HCT116 (cell line): ENCODE measurements around the gene KIF26B. TPM values are rescaled to one million over a fixed set of nuclear protein-coding genes. Genes with fewer than 3 reads are reported as not detected.

Experiments
- ATAC-seq: fragments of 200-7000 bp; cut with Tn5 transposase; 2 replicates; pipeline ENCODE4 v1.9.1; 2020; ENCODE audit warnings: mild to moderate bottlenecking, moderate library complexity
- BruUV-seq: library from RNA; stranded (reverse); fragments of 400-500 nt; replicated peaks from 2 replicates; lab custom pipeline; 2021; lab: Mats Ljungman, UMichigan
- CTCF ChIA-PET: fragments of 300-600 bp; sonication (Branson Sonifier 250); formaldehyde crosslinking; loops from one replicate; lab custom pipeline; 2021; ENCODE audit warnings: antibody characterized with exemption; lab: Charles Lee
- POLR2A ChIA-PET: fragments of 300-600, 350-600 bp; sonication (Branson Sonifier 250); formaldehyde crosslinking; loops from one replicate; lab custom pipeline; 2021; ENCODE audit warnings: antibody characterized with exemption; lab: Charles Lee
- RAD21 ChIA-PET, 2 experiments: fragments of 300-600 bp; sonication (Branson Sonifier 250); formaldehyde crosslinking; loops; one replicate each; lab custom pipeline; 2023; ENCODE audit warnings: low total read pairs in 2 of 2; ENCODE audit not compliant: uncharacterized antibody in 2 of 2, unreplicated experiment in 2 of 2, low non-redundant PET in 1 of 2; lab: Charles Lee
- DNase-seq: peaks from one replicate; pipeline ENCODE4 v3.0.0-alpha.2; 2010; ENCODE audit warnings: low read depth, low spot score
- H2AFZ ChIP-seq: fragments of 200-600 bp; shearing (Covaris generic), sonication (generic); 2 replicates; pipeline ENCODE4 v1.6.1; 2017; ENCODE audit warnings: low read depth, mixed run types, mixed read lengths, antibody characterized with exemption, low read length; ENCODE audit not compliant: poor library complexity, severe bottlenecking
- H3K27ac ChIP-seq: 2 replicates; pipeline ENCODE4 v1.5.1; 2012; ENCODE audit warnings: low read depth, low read length
- H3K27me3 ChIP-seq: fragments of 200-600 bp; sonication (generic); 2 replicates; pipeline ENCODE4 v1.6.1; 2016; ENCODE audit warnings: mixed run types, low read length, mixed read lengths; ENCODE audit not compliant: insufficient read depth
- H3K36me3 ChIP-seq, 2 experiments: fragments of 200-500 bp in 1 of 2; fragments of 200-600 bp in 1 of 2; sonication (Bioruptor generic) in 1 of 2; sonication (generic) in 1 of 2; 2 replicates each; pipeline versions ENCODE4 v1.5.1 to v1.6.1; 2014 to 2016; ENCODE audit warnings: low read length in 2 of 2, inconsistent platforms in 1 of 2, mixed read lengths in 1 of 2, mixed run types in 1 of 2; ENCODE audit not compliant: insufficient read depth in 2 of 2, control insufficient read depth in 1 of 2
- H3K4me1 ChIP-seq, 2 experiments: fragments of 200-600 bp in 1 of 2; sonication (generic) in 1 of 2; 2 replicates each; pipeline versions ENCODE4 v1.5.1 to v1.6.1; 2012 to 2017; ENCODE audit warnings: low read length in 2 of 2, inconsistent platforms in 1 of 2, mild to moderate bottlenecking in 1 of 2, mixed read lengths in 1 of 2, mixed run types in 1 of 2, moderate library complexity in 1 of 2; ENCODE audit not compliant: insufficient read depth in 2 of 2, control insufficient read depth in 1 of 2
- H3K4me2 ChIP-seq: fragments of 200-600 bp; sonication (generic); 2 replicates; pipeline ENCODE4 v1.6.1; 2017; ENCODE audit warnings: mixed run types, low read length, mixed read lengths
- H3K4me3 ChIP-seq, 2 experiments: fragments of 200-600 bp in 1 of 2; sonication (generic) in 1 of 2; replicated peaks in 1 of 2; 2 replicates each; pipeline ENCODE4 v1.5.1; 2011 to 2016; ENCODE audit warnings: low read length in 2 of 2, control low read depth in 1 of 2, low read depth in 1 of 2, mild to moderate bottlenecking in 1 of 2, mixed read lengths in 1 of 2, mixed run types in 1 of 2
- H3K79me2 ChIP-seq: fragments of 200-600 bp; sonication (generic); 2 replicates; pipeline ENCODE4 v1.6.1; 2017; ENCODE audit warnings: mild to moderate bottlenecking, mixed run types, low read length, moderate library complexity, mixed read lengths; ENCODE audit not compliant: insufficient read depth
- H3K9ac ChIP-seq: fragments of 200-600 bp; sonication (generic); 2 replicates; pipeline ENCODE4 v1.6.1; 2016; ENCODE audit warnings: low read length, mixed read lengths
- H3K9me2 ChIP-seq: fragments of 200-600 bp; sonication (generic), shearing (Covaris generic); 2 replicates; pipeline ENCODE4 v1.6.1; 2017; ENCODE audit warnings: mixed run types, mild to moderate bottlenecking, moderate library complexity; ENCODE audit not compliant: insufficient read depth
- H3K9me3 ChIP-seq, 2 experiments: fragments of 200-500 bp in 1 of 2; fragments of 200-600 bp in 1 of 2; sonication (Bioruptor generic) in 1 of 2; sonication (generic) in 1 of 2; 2 replicates each; pipeline ENCODE4 v1.6.1; 2014 to 2017; ENCODE audit warnings: low read length in 2 of 2, mixed read lengths in 2 of 2, inconsistent platforms in 1 of 2, low read depth in 1 of 2, mild to moderate bottlenecking in 1 of 2, mixed run types in 1 of 2, moderate library complexity in 1 of 2; ENCODE audit not compliant: control insufficient read depth in 1 of 2, insufficient read depth in 1 of 2
- H4K20me1 ChIP-seq: fragments of 200-600 bp; sonication (generic), shearing (Covaris generic); 2 replicates; pipeline ENCODE4 v1.6.1; 2017; ENCODE audit warnings: mixed run types, mild to moderate bottlenecking, moderate library complexity; ENCODE audit not compliant: insufficient read depth
- CBX3 ChIP-seq: IDR thresholded peaks from 2 replicates; pipeline ENCODE4 v1.6.1; 2012; ENCODE audit warnings: low read depth
- CEBPB ChIP-seq: IDR thresholded peaks from 2 replicates; pipeline ENCODE4 v1.6.1; 2012; ENCODE audit warnings: low read depth
- ELF1 ChIP-seq: IDR thresholded peaks from 2 replicates; pipeline ENCODE4 v1.6.1; 2012; ENCODE audit warnings: low read depth, borderline replicate concordance
- EZH2 ChIP-seq: fragments of 200-600 bp; sonication (generic); IDR thresholded peaks from 2 replicates; pipeline ENCODE4 v1.6.1; 2017; ENCODE audit warnings: antibody characterized with exemption, mixed run types
- EZH2phosphoT487 ChIP-seq: fragments of 200-600 bp; IDR thresholded peaks from 2 replicates; pipeline ENCODE4 v1.6.1; 2018; ENCODE audit warnings: antibody characterized with exemption, borderline replicate concordance
- FOSL1 ChIP-seq: IDR thresholded peaks from 2 replicates; pipeline ENCODE4 v1.6.1; 2012; ENCODE audit warnings: low read depth
- JUND ChIP-seq: IDR thresholded peaks from 2 replicates; pipeline ENCODE4 v1.6.1; 2012
- MAX ChIP-seq: IDR thresholded peaks from 2 replicates; pipeline ENCODE4 v1.6.1; 2012
- POLR2A ChIP-seq: IDR thresholded peaks from 2 replicates; pipeline ENCODE4 v1.7.0; 2011; ENCODE audit warnings: borderline replicate concordance; ENCODE audit not compliant: insufficient read depth, insufficient read length; ENCODE audit errors: extremely low read depth
- POLR2AphosphoS5 ChIP-seq: IDR thresholded peaks from 2 replicates; pipeline ENCODE4 v1.6.1; 2011; ENCODE audit warnings: mild to moderate bottlenecking, low read depth, low read length, moderate library complexity
- RAD21 ChIP-seq: IDR thresholded peaks from 2 replicates; pipeline ENCODE4 v1.6.1; 2012; ENCODE audit warnings: low read depth, mild to moderate bottlenecking
- SIN3A ChIP-seq: IDR thresholded peaks from 2 replicates; pipeline ENCODE4 v1.6.1; 2012; ENCODE audit warnings: low read depth
- SP1 ChIP-seq: IDR thresholded peaks from 2 replicates; pipeline ENCODE4 v1.6.1; 2012; ENCODE audit warnings: low read depth
- SRF ChIP-seq: IDR thresholded peaks from 2 replicates; pipeline ENCODE4 v1.6.1; 2012; ENCODE audit warnings: low read depth
- TCF7L2 ChIP-seq: IDR thresholded peaks from 2 replicates; pipeline ENCODE4 v1.7.0; 2011; ENCODE audit warnings: borderline replicate concordance, inconsistent platforms; ENCODE audit not compliant: insufficient read depth, insufficient read length; ENCODE audit errors: extremely low read depth
- ZFX ChIP-seq: fragments of 450-650 bp; IDR thresholded peaks from 2 replicates; pipeline ENCODE4 v1.6.1; 2017
- ZNF274 ChIP-seq: fragments of 200-500 bp; sonication (Bioruptor generic); IDR thresholded peaks from 2 replicates; pipeline ENCODE4 v1.6.1; 2014; ENCODE audit warnings: mild to moderate bottlenecking, low read depth, low read length, inconsistent platforms
- intact Hi-C: fragments of 100-400 bp; cut with micrococcal nuclease; formaldehyde crosslinking; loops from 2 replicates; pipeline ENCODE4 v1.10.0; 2022
- total RNA-seq: library from RNA; stranded (reverse); gene quantifications from one replicate; pipeline ENCODE4 v1.2.1, GENCODE V29; 2021; ENCODE audit not compliant: unreplicated experiment
- TF ChIP-seq, protein P1 (sequence below), 3 experiments: fragments of 200-600 bp in 1 of 3; sonication (generic) in 1 of 3; IDR thresholded peaks in 2 of 3; conservative IDR thresholded peaks in 1 of 3; 2 replicates each; pipeline ENCODE4 v1.5.1; 2012 to 2017; ENCODE audit warnings: low read depth in 2 of 3, low read length in 2 of 3, antibody characterized with exemption in 1 of 3, borderline replicate concordance in 1 of 3, control low read depth in 1 of 3, mild to moderate bottlenecking in 1 of 3, mixed read lengths in 1 of 3, mixed run types in 1 of 3, moderate library complexity in 1 of 3; ENCODE audit not compliant: insufficient read depth in 1 of 3
- TF ChIP-seq, protein P2 (sequence below): IDR thresholded peaks from 2 replicates; pipeline ENCODE4 v1.6.1; 2012

KIF26B gene
- total RNA-seq, 1 experiment from 2014 or later = 0.49 TPM

DNA sequence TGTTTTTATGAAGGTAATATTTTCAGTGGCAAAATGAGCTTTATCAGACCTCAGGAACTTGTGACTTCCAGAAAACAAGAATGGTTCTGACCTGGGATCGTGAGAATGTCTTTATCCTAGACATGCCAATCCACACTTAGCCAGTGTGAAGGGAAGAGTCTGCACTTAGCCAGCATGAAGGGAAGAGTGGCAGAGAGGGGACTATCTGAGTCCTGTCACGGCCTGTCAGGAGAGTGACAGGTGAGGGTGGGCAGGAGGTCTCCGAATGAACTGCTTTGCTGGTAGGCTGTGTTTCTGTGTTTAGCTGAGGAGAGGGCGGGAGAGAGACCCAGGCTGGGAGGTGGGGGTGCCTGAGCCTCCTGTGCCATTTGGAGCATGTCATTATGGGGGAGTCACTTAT lies 173.1 kb downstream of the KIF26B start:
- BruUV-seq = no TSS peak
- Histone ChIP-seq H2AFZ (no peak overlapping the region), H3K36me3 (no peaks in the 10 kb centered on the region), H3K4me2 (no peak overlapping the region), H3K4me3 (no peak overlapping the region), H3K4me1 (no peaks in the 10 kb centered on the region), H3K27me3 (no peaks in the 10 kb centered on the region), H3K27ac (no peak overlapping the region), H3K9me3 (no peaks in the 10 kb centered on the region), H3K9ac (no peak overlapping the region), H3K79me2 (no peaks in the 10 kb centered on the region), H4K20me1 (no peaks in the 10 kb centered on the region), H3K9me2 (no peaks in the 10 kb centered on the region)
- intact Hi-C loops = no loop called here
- ChIA-PET CTCF (no interaction called here), RAD21 (no interaction called here), POLR2A (no interaction called here)
- ATAC-seq (no peak), DNase-seq (no peak)
- TF ChIP-seq EZH2phosphoT487 (no peak), CBX3 (no peak), SRF (no peak), POLR2AphosphoS5 (no peak), SP1 (no peak), RAD21 (no peak)

DNA sequence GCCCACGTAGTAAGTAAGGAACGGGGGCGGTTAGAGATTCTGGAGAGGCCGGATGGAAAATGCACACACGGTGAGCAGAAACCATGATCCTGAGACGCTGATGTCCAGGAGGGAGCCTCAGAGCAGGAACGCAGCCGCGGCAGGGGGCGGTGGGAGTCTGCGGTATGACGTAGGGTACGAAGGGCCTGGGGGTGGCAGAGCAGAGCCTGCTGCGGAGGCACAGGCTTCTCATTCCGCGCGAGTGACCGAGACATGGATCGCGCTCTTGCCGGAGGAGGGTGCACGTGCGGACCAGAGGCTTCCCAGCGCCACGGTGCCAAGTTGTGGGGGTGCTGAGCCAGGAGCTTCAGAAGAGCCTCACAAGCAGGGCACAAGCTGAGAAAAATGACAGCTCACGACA lies 176.2 kb downstream of the KIF26B start:
- Histone ChIP-seq H3K79me2 (no peaks in the 10 kb centered on the region), H3K27ac (no peak overlapping the region), H2AFZ (no peak overlapping the region), H3K4me1 (no peaks in the 10 kb centered on the region), H3K36me3 (no peaks in the 10 kb centered on the region), H3K9me2 (no peaks in the 10 kb centered on the region), H3K9ac (no peak overlapping the region), H3K4me3 (no peak overlapping the region), H3K27me3 (no peaks in the 10 kb centered on the region), H3K9me3 (no peaks in the 10 kb centered on the region), H3K4me2 (no peak overlapping the region), H4K20me1 (no peaks in the 10 kb centered on the region)
- TF ChIP-seq, protein P1, sequence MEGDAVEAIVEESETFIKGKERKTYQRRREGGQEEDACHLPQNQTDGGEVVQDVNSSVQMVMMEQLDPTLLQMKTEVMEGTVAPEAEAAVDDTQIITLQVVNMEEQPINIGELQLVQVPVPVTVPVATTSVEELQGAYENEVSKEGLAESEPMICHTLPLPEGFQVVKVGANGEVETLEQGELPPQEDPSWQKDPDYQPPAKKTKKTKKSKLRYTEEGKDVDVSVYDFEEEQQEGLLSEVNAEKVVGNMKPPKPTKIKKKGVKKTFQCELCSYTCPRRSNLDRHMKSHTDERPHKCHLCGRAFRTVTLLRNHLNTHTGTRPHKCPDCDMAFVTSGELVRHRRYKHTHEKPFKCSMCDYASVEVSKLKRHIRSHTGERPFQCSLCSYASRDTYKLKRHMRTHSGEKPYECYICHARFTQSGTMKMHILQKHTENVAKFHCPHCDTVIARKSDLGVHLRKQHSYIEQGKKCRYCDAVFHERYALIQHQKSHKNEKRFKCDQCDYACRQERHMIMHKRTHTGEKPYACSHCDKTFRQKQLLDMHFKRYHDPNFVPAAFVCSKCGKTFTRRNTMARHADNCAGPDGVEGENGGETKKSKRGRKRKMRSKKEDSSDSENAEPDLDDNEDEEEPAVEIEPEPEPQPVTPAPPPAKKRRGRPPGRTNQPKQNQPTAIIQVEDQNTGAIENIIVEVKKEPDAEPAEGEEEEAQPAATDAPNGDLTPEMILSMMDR (IDR thresholded peaks at IDR 0.05 in 2 of 3, conservative IDR thresholded peaks at IDR 0.05 in 1 of 3; ENCODE audit: borderline replicate concordance in 1 of 3, insufficient read depth in 1 of 3, low read depth in 2 of 3, low read length in 2 of 3) = no peak
- no peak for TF ChIP-seq CEBPB
- TF ChIP-seq ZNF274 = no peak
- TF ChIP-seq FOSL1 = no peak
- no peak for TF ChIP-seq CBX3
- no peak for TF ChIP-seq JUND
- TF ChIP-seq EZH2 = no peak
- no peak for TF ChIP-seq POLR2A
- no peak for TF ChIP-seq SIN3A
- no peak for TF ChIP-seq ZFX
- no peak for TF ChIP-seq SRF
- TF ChIP-seq, protein P2, sequence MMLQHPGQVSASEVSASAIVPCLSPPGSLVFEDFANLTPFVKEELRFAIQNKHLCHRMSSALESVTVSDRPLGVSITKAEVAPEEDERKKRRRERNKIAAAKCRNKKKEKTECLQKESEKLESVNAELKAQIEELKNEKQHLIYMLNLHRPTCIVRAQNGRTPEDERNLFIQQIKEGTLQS = no peak
- no peak for TF ChIP-seq MAX
- no peak for TF ChIP-seq TCF7L2
- TF ChIP-seq POLR2AphosphoS5 = no peak
- no peak for TF ChIP-seq ELF1
- no peak for DNase-seq
- CTCF ChIA-PET = no interaction called here
- intact Hi-C loops = no loop called here
- ATAC-seq = no peak
- POLR2A ChIA-PET = no interaction called here
- RAD21 ChIA-PET = no interaction called here
- BruUV-seq = no TSS peak
